Measurements from ENCODE around the gene IKZF1. TPM values are rescaled to one million over a fixed set of nuclear protein-coding genes. Genes with fewer than 3 reads are reported as not detected.

The IKZF1 gene
- polyA plus RNA-seq, 2 of the 4 experiments (the other 2 are of a cell fraction): not detected

DNA sequence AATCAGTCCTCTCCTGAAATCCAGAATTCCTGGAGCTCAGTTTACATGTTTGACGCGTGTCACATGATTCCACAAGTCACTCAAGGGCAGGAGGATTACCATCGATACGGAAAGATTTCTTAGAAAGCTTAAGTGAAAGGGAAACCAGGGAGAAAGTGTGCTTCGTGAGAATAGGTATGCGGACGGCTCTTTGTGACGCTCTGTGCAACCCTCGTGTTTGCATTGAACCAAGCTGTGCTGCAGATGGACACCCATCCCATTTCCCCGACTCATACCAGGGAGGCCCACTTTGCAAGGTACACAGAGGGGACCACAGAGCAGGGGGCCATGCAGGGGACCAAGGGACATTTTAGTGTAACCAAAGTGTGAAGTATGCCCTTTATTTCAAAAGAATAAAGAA, 43.2 kb downstream of the IKZF1 start:
- ATAC-seq (no peak), FAIRE-seq (no peak), DNase-seq (ENCODE audit: low read depth in 1 of 2, low spot score in 1 of 2) (no peak)
- H3K4me1 ChIP-seq: no peaks in the 10 kb centered on the region; the same call in 2 of the 3 replicates
- H3K4me2 ChIP-seq: no peak overlapping the region
- no peaks in the 10 kb centered on the region for H3K9me3 ChIP-seq
- WGBS (ENCODE audit: missing lambda C conversion rate): 56% methylated on average over 10 of the region's 10 CpGs
- H3K27ac ChIP-seq: no peak overlapping the region
- ChIA-PET CTCF (interaction anchor here (0.9 to 1.4 kb wide), 2 partner anchors 9 to 22 kb away, joined by 3 read pairs; no protein-coding TSS in a partner anchor), POLR2A (no interaction called here)
- no peak overlapping the region for H3K4me3 ChIP-seq
- TF ChIP-seq MAFK (IDR thresholded peaks at IDR 0.05; ENCODE audit: partially characterized antibody) (no peak), CEBPB (IDR thresholded peaks at IDR 0.05) (no peak), CHD2 (IDR thresholded peaks at IDR 0.05; ENCODE audit: low read length, partially characterized antibody) (no peak), BHLHE40 (IDR thresholded peaks at IDR 0.05; ENCODE audit: low read depth, low read length) (no peak), RAD21 (conservative IDR thresholded peaks at IDR 0.05 in 1 of 2, IDR thresholded peaks at IDR 0.05 in 1 of 2) (no peak), SMC3 (IDR thresholded peaks at IDR 0.05) (no peak), POLR2AphosphoS2 (conservative IDR thresholded peaks at IDR 0.05; ENCODE audit: low read length) (no peak), EHMT2 (IDR thresholded peaks at IDR 0.05; ENCODE audit: low read depth) (no peak)
- TF ChIP-seq, protein P1, sequence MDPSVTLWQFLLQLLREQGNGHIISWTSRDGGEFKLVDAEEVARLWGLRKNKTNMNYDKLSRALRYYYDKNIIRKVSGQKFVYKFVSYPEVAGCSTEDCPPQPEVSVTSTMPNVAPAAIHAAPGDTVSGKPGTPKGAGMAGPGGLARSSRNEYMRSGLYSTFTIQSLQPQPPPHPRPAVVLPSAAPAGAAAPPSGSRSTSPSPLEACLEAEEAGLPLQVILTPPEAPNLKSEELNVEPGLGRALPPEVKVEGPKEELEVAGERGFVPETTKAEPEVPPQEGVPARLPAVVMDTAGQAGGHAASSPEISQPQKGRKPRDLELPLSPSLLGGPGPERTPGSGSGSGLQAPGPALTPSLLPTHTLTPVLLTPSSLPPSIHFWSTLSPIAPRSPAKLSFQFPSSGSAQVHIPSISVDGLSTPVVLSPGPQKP (IDR thresholded peaks at IDR 0.05; ENCODE audit: low read depth, low read length): no peak
- TF ChIP-seq, protein P2, sequence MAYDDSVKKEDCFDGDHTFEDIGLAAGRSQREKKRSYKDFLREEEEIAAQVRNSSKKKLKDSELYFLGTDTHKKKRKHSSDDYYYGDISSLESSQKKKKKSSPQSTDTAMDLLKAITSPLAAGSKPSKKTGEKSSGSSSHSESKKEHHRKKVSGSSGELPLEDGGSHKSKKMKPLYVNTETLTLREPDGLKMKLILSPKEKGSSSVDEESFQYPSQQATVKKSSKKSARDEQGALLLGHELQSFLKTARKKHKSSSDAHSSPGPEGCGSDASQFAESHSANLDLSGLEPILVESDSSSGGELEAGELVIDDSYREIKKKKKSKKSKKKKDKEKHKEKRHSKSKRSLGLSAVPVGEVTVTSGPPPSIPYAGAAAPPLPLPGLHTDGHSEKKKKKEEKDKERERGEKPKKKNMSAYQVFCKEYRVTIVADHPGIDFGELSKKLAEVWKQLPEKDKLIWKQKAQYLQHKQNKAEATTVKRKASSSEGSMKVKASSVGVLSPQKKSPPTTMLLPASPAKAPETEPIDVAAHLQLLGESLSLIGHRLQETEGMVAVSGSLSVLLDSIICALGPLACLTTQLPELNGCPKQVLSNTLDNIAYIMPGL (CRISPR knock-in tag; IDR thresholded peaks at IDR 0.05; ENCODE audit: borderline replicate concordance): no peak
- TF ChIP-seq, protein P3, sequence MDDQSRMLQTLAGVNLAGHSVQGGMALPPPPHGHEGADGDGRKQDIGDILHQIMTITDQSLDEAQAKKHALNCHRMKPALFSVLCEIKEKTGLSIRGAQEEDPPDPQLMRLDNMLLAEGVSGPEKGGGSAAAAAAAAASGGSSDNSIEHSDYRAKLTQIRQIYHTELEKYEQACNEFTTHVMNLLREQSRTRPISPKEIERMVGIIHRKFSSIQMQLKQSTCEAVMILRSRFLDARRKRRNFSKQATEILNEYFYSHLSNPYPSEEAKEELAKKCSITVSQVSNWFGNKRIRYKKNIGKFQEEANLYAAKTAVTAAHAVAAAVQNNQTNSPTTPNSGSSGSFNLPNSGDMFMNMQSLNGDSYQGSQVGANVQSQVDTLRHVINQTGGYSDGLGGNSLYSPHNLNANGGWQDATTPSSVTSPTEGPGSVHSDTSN (IDR thresholded peaks at IDR 0.05): no peak

DNA sequence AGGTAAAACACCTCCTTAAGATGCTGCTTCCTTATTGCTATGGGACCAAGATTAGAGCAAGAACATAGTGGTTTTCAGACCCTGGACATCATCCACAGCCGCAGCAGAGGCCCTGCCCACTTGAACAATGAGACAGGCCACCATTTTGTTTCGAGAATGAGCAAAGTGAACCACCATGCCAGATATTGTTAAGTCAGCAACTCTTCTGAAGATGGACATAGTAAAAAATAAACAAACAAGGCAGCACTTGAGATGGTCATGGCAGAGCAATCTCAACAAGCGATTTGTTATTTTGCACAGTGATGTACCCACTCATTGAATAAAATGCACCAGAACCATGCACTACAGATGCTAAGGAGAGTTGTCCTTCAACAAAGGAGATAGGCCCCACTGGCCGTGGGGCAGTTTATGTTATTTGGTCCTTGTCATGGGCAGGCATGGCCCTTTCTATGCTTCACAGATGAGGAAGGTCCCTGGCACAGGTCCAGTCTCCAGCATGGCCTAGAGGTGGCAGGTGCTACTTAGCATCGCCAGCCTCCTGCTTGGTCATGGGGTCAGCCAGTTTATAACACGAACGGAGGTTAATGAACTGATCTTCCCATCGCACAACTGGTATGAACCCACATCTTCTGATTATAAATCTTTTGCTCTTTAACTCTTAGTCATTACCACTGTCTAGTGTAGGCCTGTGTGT, 44.1 kb downstream of the IKZF1 start:
- Histone ChIP-seq H3K4me1 (no peaks in the 10 kb centered on the region; the same call in 2 of the 3 replicates), H3K27ac (no peak overlapping the region), H3K4me3 (no peak overlapping the region), H3K9me3 (no peaks in the 10 kb centered on the region), H3K4me2 (no peak overlapping the region)
- no peak for ATAC-seq
- FAIRE-seq: no peak
- CTCF ChIA-PET: interaction anchor here (1.4 kb wide), 1 partner anchor 10 kb away, joined by 3 read pairs; no protein-coding TSS in a partner anchor
- 40% methylated on average over 8 of the region's 8 CpGs for WGBS (ENCODE audit: missing lambda C conversion rate)
- POLR2A ChIA-PET: no interaction called here
- no peak for DNase-seq (ENCODE audit: low read depth in 1 of 2, low spot score in 1 of 2)
- no peak for TF ChIP-seq ZNF302 (CRISPR knock-in tag; IDR thresholded peaks at IDR 0.05)
- TF ChIP-seq MAFK (IDR thresholded peaks at IDR 0.05; ENCODE audit: partially characterized antibody): peak; percentile 26

DNA sequence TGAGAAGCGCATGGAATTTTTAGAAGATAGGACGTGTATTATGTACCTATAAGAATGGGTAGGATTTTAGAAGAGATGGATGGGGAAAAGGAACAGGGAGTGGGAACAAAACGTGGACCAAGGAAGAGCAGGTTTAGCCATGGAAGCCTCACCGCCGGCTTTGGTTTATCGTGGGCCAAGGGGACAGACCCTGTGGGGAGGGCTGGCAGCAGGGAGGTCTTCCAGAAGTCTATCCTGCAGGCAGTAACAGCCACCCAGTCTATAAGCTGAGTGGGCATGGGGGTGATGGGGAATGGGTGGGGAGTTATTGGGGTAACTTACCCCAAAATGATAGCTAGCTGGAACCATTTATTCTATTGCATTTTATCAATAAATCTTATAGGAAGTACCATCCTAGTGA, 44.9 kb downstream of the IKZF1 start:
- H3K4me3 ChIP-seq: no peak overlapping the region
- DNase-seq (ENCODE audit: low read depth in 1 of 2, low spot score in 1 of 2): no peak
- POLR2A ChIA-PET: no interaction called here
- no peak for FAIRE-seq
- CTCF ChIA-PET: no interaction called here
- no peak for ATAC-seq
- H3K27ac ChIP-seq: no peak overlapping the region
- no peaks in the 10 kb centered on the region for H3K9me3 ChIP-seq
- no peak overlapping the region for H3K4me2 ChIP-seq
- WGBS (ENCODE audit: missing lambda C conversion rate): 49% methylated on average over 6 of the region's 6 CpGs
- H3K4me1 ChIP-seq: no peaks in the 10 kb centered on the region; the same call in 2 of the 3 replicates
- no peak for TF ChIP-seq FOSL2 (IDR thresholded peaks at IDR 0.05)
- no peak for TF ChIP-seq FOSL2 (CRISPR knock-in tag; IDR thresholded peaks at IDR 0.05)
- TF ChIP-seq NR3C1 (IDR thresholded peaks at IDR 0.05): no peak
- TF ChIP-seq KDM5A (IDR thresholded peaks at IDR 0.05): no peak
- TF ChIP-seq RFX5 (IDR thresholded peaks at IDR 0.05): no peak
- TF ChIP-seq KDM1A (IDR thresholded peaks at IDR 0.05; ENCODE audit: low read depth): no peak
- TF ChIP-seq SREBF2 (IDR thresholded peaks at IDR 0.05): no peak
- TF ChIP-seq EHF (CRISPR knock-in tag; IDR thresholded peaks at IDR 0.05): no peak
- no peak for TF ChIP-seq TP53 (CRISPR knock-in tag; IDR thresholded peaks at IDR 0.05)
- TF ChIP-seq EHMT2 (IDR thresholded peaks at IDR 0.05; ENCODE audit: low read depth): no peak
- no peak for TF ChIP-seq FOXS1 (CRISPR knock-in tag; IDR thresholded peaks at IDR 0.05)
- TF ChIP-seq RNF2 (IDR thresholded peaks at IDR 0.05; ENCODE audit: borderline replicate concordance, low read depth): no peak
- TF ChIP-seq CBX2 (IDR thresholded peaks at IDR 0.05; ENCODE audit: borderline replicate concordance, low read depth): no peak
- no peak for TF ChIP-seq EP300 (IDR thresholded peaks at IDR 0.05)
- TF ChIP-seq, protein P4, sequence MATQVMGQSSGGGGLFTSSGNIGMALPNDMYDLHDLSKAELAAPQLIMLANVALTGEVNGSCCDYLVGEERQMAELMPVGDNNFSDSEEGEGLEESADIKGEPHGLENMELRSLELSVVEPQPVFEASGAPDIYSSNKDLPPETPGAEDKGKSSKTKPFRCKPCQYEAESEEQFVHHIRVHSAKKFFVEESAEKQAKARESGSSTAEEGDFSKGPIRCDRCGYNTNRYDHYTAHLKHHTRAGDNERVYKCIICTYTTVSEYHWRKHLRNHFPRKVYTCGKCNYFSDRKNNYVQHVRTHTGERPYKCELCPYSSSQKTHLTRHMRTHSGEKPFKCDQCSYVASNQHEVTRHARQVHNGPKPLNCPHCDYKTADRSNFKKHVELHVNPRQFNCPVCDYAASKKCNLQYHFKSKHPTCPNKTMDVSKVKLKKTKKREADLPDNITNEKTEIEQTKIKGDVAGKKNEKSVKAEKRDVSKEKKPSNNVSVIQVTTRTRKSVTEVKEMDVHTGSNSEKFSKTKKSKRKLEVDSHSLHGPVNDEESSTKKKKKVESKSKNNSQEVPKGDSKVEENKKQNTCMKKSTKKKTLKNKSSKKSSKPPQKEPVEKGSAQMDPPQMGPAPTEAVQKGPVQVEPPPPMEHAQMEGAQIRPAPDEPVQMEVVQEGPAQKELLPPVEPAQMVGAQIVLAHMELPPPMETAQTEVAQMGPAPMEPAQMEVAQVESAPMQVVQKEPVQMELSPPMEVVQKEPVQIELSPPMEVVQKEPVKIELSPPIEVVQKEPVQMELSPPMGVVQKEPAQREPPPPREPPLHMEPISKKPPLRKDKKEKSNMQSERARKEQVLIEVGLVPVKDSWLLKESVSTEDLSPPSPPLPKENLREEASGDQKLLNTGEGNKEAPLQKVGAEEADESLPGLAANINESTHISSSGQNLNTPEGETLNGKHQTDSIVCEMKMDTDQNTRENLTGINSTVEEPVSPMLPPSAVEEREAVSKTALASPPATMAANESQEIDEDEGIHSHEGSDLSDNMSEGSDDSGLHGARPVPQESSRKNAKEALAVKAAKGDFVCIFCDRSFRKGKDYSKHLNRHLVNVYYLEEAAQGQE (IDR thresholded peaks at IDR 0.05): no peak
- TF ChIP-seq ZNF302 (CRISPR knock-in tag; IDR thresholded peaks at IDR 0.05): no peak
- no peak for TF ChIP-seq MYC (IDR thresholded peaks at IDR 0.05; ENCODE audit: borderline replicate concordance, low read length)
